Stomach (tissue), 4 donors: ENCODE measurements around the gene AFP.

Experiments used
- POLR2A ChIP-seq, 4 donors: fragments of 450-650 bp; IDR thresholded peaks; one replicate each; pipeline ENCODE4 v1.6.1; 2016; ENCODE audit warnings: antibody characterized with exemption in 4 of 4, control low read depth in 2 of 4, mild to moderate bottlenecking in 1 of 4, moderate library complexity in 1 of 4
- POLR2AphosphoS5 ChIP-seq, 3 donors: sonication (generic); formaldehyde crosslinking; IDR thresholded peaks; one replicate each; pipeline ENCODE4 v1.6.1; 2016; ENCODE audit warnings: antibody characterized with exemption in 3 of 3
- TF ChIP-seq, protein P1 (sequence below), 7 experiments: fragments of 450-650 bp in 4 of 7; fragments of 200-600 bp in 3 of 7; sonication (generic) in 3 of 7; IDR thresholded peaks; one replicate each; pipeline ENCODE4 v1.5.1; 2016 to 2019; ENCODE audit warnings: antibody characterized with exemption in 7 of 7, control low read depth in 2 of 7, mild to moderate bottlenecking in 1 of 7

DNA sequence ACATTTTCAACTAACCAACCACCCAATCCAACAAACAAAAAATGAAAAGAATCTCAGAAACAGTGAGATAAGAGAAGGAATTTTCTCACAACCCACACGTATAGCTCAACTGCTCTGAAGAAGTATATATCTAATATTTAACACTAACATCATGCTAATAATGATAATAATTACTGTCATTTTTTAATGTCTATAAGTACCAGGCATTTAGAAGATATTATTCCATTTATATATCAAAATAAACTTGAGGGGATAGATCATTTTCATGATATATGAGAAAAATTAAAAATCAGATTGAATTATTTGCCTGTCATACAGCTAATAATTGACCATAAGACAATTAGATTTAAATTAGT is 4.2 kb upstream of the AFP start:
- TF ChIP-seq POLR2A (IDR thresholded peaks at IDR 0.05) = no peak
- TF ChIP-seq, protein P1, sequence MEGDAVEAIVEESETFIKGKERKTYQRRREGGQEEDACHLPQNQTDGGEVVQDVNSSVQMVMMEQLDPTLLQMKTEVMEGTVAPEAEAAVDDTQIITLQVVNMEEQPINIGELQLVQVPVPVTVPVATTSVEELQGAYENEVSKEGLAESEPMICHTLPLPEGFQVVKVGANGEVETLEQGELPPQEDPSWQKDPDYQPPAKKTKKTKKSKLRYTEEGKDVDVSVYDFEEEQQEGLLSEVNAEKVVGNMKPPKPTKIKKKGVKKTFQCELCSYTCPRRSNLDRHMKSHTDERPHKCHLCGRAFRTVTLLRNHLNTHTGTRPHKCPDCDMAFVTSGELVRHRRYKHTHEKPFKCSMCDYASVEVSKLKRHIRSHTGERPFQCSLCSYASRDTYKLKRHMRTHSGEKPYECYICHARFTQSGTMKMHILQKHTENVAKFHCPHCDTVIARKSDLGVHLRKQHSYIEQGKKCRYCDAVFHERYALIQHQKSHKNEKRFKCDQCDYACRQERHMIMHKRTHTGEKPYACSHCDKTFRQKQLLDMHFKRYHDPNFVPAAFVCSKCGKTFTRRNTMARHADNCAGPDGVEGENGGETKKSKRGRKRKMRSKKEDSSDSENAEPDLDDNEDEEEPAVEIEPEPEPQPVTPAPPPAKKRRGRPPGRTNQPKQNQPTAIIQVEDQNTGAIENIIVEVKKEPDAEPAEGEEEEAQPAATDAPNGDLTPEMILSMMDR (IDR thresholded peaks at IDR 0.05) = no peak
- TF ChIP-seq POLR2AphosphoS5 (IDR thresholded peaks at IDR 0.05) = no peak
